B cell (primary cell): ENCODE data around the gene TPO. TPM values are rescaled to one million over a fixed set of nuclear protein-coding genes. Genes with fewer than 3 reads are reported as not detected.
"Not testable (repeated sequence)": the region's sequence is repeated elsewhere in the genome, so short reads cannot be mapped to it uniquely, and the experiment has no call there.

ENCODE experiments used
- ATAC-seq: fragments of 200-7000 bp; cut with Tn5 transposase; one replicate; pipeline ENCODE4 v1.10.0; 2021; ENCODE audit warnings: low read depth, mild to moderate bottlenecking, moderate number of reproducible peaks, moderate library complexity
- CTCF ChIA-PET: fragments of 350-600 bp; sonication (Branson Sonifier 250); formaldehyde crosslinking; loops from one replicate; lab custom pipeline; 2021; ENCODE audit warnings: antibody characterized with exemption, inconsistent platforms; lab: Charles Lee
- POLR2A ChIA-PET: fragments of 350-600 bp; sonication (Branson Sonifier 250); formaldehyde crosslinking; loops from one replicate; lab custom pipeline; 2021; ENCODE audit warnings: antibody characterized with exemption; lab: Charles Lee
- DNase-seq: peaks from one replicate; pipeline ENCODE4 v3.0.0; 2013
- H2AFZ ChIP-seq: 2 replicates; pipeline ENCODE4 v1.6.1; 2012; ENCODE audit warnings: mild to moderate bottlenecking, low read depth, low read length; ENCODE audit not compliant: insufficient read depth, poor library complexity, severe bottlenecking
- H3K27ac ChIP-seq, 2 donors: 1 replicate in 1 of 2; 2 replicates in 1 of 2; pipeline ENCODE4 v1.5.1; 2012 to 2013; ENCODE audit warnings: low read length in 2 of 2, mild to moderate bottlenecking in 2 of 2, moderate library complexity in 1 of 2
- H3K27me3 ChIP-seq, 4 experiments: fragments of 200-600 bp in 1 of 4; sonication (generic) in 1 of 4; replicated peaks in 1 of 4; 1 replicate in 2 of 4; 2 replicates in 2 of 4; pipeline versions ENCODE4 v1.6.1 to v1.7.0; 2013 to 2016; ENCODE audit warnings: low read length in 3 of 4, mild to moderate bottlenecking in 2 of 4, mixed read lengths in 1 of 4, moderate library complexity in 1 of 4; ENCODE audit not compliant: insufficient read depth in 4 of 4, control insufficient read depth in 3 of 4; ENCODE audit errors: control extremely low read depth in 1 of 4
- H3K36me3 ChIP-seq, 2 experiments: replicated peaks in 1 of 2; 1 replicate in 1 of 2; 2 replicates in 1 of 2; pipeline versions ENCODE4 v1.6.1 to v1.7.1; 2013; ENCODE audit warnings: low read length in 1 of 2; ENCODE audit not compliant: insufficient read depth in 2 of 2, control insufficient read depth in 1 of 2; ENCODE audit errors: control extremely low read depth in 1 of 2, extremely low read depth in 1 of 2
- H3K4me1 ChIP-seq, 2 donors: fragments of 200-600 bp in 1 of 2; sonication (generic) in 1 of 2; 1 replicate in 1 of 2; 2 replicates in 1 of 2; pipeline versions ENCODE4 v1.5.1 to v1.6.1; 2013 to 2017; ENCODE audit warnings: low read length in 2 of 2; ENCODE audit not compliant: control insufficient read depth in 2 of 2, insufficient read depth in 2 of 2
- H3K4me2 ChIP-seq: replicated peaks from 2 replicates; pipeline ENCODE3; 2012; ENCODE audit warnings: mild to moderate bottlenecking, low read depth, low read length; ENCODE audit not compliant: poor library complexity, severe bottlenecking
- H3K4me3 ChIP-seq, 5 experiments: fragments of 200-600 bp in 1 of 5; sonication (generic) in 1 of 5; 1 replicate in 3 of 5; 2 replicates in 2 of 5; pipeline versions ENCODE4 v1.5.1 to v1.7.0; 2011 to 2016; ENCODE audit warnings: low read length in 4 of 5, mild to moderate bottlenecking in 4 of 5, low read depth in 2 of 5, control low read depth in 1 of 5, moderate library complexity in 1 of 5; ENCODE audit not compliant: insufficient read depth in 1 of 5; ENCODE audit errors: control extremely low read depth in 1 of 5, extremely low read depth in 1 of 5
- H3K79me2 ChIP-seq: fragments of 200-600 bp; sonication (generic); one replicate; pipeline ENCODE4 v1.6.0; 2016; ENCODE audit warnings: low read length; ENCODE audit not compliant: control insufficient read depth, insufficient read depth
- H3K9ac ChIP-seq: fragments of 200-600 bp; sonication (generic); 2 replicates; pipeline ENCODE4 v1.6.1; 2017; ENCODE audit warnings: mild to moderate bottlenecking, low read length, moderate library complexity
- H3K9me3 ChIP-seq, 3 donors: one replicate each; pipeline versions ENCODE4 v1.6.1 to v1.7.1; 2013; ENCODE audit warnings: low read length in 2 of 3; ENCODE audit not compliant: control insufficient read depth in 2 of 3, insufficient read depth in 1 of 3; ENCODE audit errors: control extremely low read depth in 1 of 3
- H4K20me1 ChIP-seq: 2 replicates; pipeline ENCODE4 v1.6.0; 2012; ENCODE audit warnings: mild to moderate bottlenecking, low read length; ENCODE audit not compliant: insufficient read depth, control insufficient read depth, poor library complexity, severe bottlenecking
- H3K27ac Mint-ChIP-seq: one replicate; pipeline ENCODE4 v1.8.0; 2021; ENCODE audit warnings: mixed read lengths
- H3K27me3 Mint-ChIP-seq: one replicate; pipeline ENCODE4 v1.8.0; 2021; ENCODE audit warnings: mixed read lengths
- H3K4me1 Mint-ChIP-seq: one replicate; pipeline ENCODE4 v1.8.0; 2021; ENCODE audit warnings: mixed read lengths
- H3K4me3 Mint-ChIP-seq: one replicate; pipeline ENCODE4 v1.8.0; 2021; ENCODE audit warnings: mixed read lengths
- H3K9me3 Mint-ChIP-seq: one replicate; pipeline ENCODE4 v1.8.0; 2022; ENCODE audit warnings: mixed read lengths; ENCODE audit not compliant: insufficient read depth
- EZH2 ChIP-seq: IDR thresholded peaks from 2 replicates; pipeline ENCODE4 v1.6.1; 2012; ENCODE audit warnings: borderline replicate concordance, low read depth, mild to moderate bottlenecking, moderate library complexity, low read length; ENCODE audit not compliant: insufficient read depth, poor library complexity, severe bottlenecking
- WGBS: methylation state at CpG from one replicate; pipeline ENCODE4 v1.1.5; 2013; ENCODE audit warnings: missing lambda C conversion rate; ENCODE audit not compliant: insufficient coverage; 5-methylcytosine and 5-hydroxymethylcytosine counted together
- intact Hi-C: fragments of 100-400 bp; cut with micrococcal nuclease; formaldehyde crosslinking; loops from one replicate; pipeline ENCODE4 v1.10.0; 2022
- polyA plus RNA-seq: library from polyadenylated mRNA; depleted of rRNA; stranded (reverse); fragments of >200 nt; gene quantifications from 2 replicates; pipeline ENCODE4 v1.2.3, GENCODE V29; 2012
- total RNA-seq, 2 donors: library from RNA; stranded (reverse); fragments of 120-200 nt in 1 of 2; gene quantifications; 1 replicate in 1 of 2; 2 replicates in 1 of 2; pipeline versions ENCODE4 v1.2.3 to v1.2.4, GENCODE V29; 2013 to 2022
- TF ChIP-seq, protein P1 (sequence below): fragments of 200-600 bp; IDR thresholded peaks from one replicate; pipeline ENCODE4 v1.8.0; 2022; ENCODE audit warnings: antibody characterized with exemption, mild to moderate bottlenecking

Gene TPO
- total and polyA plus RNA-seq, 2 donors (not counting 1 experiment from before 2014, with no cell fraction given) = not detected

GRCh38 chr2:1378456-1379150 lies 34.7 kb upstream of the TPO start:
- 93% methylated on average over 14 of the region's 17 CpGs for WGBS
- Histone ChIP-seq H4K20me1 (no peaks in the 10 kb centered on the region), H3K9me3 (peaks cover 0 to 29% (median 0%) of the 10 kb centered on the region in 3 donors), H3K4me2 (no peak overlapping the region), H3K4me1 (peaks cover 3 to 5% of the 10 kb centered on the region in 2 donors), H3K9ac (no peak overlapping the region), H3K4me3 (no peak overlapping the region), H2AFZ (no peak overlapping the region), H3K27me3 (no peaks in the 10 kb centered on the region), H3K36me3 (no peaks in the 10 kb centered on the region), H3K79me2 (no peaks in the 10 kb centered on the region), H3K27ac (no peak overlapping the region)
- H3K27ac Mint-ChIP-seq = no peak overlapping the region
- TF ChIP-seq, protein P1, sequence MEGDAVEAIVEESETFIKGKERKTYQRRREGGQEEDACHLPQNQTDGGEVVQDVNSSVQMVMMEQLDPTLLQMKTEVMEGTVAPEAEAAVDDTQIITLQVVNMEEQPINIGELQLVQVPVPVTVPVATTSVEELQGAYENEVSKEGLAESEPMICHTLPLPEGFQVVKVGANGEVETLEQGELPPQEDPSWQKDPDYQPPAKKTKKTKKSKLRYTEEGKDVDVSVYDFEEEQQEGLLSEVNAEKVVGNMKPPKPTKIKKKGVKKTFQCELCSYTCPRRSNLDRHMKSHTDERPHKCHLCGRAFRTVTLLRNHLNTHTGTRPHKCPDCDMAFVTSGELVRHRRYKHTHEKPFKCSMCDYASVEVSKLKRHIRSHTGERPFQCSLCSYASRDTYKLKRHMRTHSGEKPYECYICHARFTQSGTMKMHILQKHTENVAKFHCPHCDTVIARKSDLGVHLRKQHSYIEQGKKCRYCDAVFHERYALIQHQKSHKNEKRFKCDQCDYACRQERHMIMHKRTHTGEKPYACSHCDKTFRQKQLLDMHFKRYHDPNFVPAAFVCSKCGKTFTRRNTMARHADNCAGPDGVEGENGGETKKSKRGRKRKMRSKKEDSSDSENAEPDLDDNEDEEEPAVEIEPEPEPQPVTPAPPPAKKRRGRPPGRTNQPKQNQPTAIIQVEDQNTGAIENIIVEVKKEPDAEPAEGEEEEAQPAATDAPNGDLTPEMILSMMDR = no peak
- TF ChIP-seq EZH2 = no peak
- CTCF ChIA-PET = no interaction called here
- peaks cover 2% of the 10 kb centered on the region for H3K27me3 Mint-ChIP-seq
- intact Hi-C loops = no loop called here
- POLR2A ChIA-PET = no interaction called here
- ATAC-seq (no peak), DNase-seq (no peak)
- H3K9me3 Mint-ChIP-seq = peaks cover 4% of the 10 kb centered on the region
- H3K4me1 Mint-ChIP-seq = peaks cover 2% of the 10 kb centered on the region
- H3K4me3 Mint-ChIP-seq = no peak overlapping the region

DNA sequence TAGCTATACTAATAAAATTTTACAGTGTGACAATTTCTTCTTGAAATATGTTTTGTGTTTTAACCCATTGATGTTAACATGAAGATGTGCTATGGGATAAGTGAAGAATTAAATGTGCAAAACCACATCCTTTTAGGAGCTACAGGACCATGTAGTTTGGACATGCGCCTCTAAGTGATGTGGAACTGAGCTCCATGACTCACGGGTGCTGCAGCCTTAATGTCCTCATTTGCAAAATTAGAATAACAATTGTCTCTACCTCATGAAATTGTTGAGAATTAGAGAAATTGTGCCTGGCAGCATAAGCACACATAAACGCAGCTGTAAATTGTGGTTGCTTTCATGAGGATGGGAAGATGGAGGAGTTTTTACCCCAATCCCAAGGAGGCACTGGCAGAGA lies 31.6 kb upstream of the TPO start:
- Histone ChIP-seq H3K27ac (no peak overlapping the region), H3K36me3 (no peaks in the 10 kb centered on the region), H3K9me3 (peaks cover 0 to 16% (median 0%) of the 10 kb centered on the region in 3 donors), H2AFZ (no peak overlapping the region), H3K79me2 (no peaks in the 10 kb centered on the region), H3K4me3 (no peak overlapping the region), H3K9ac (no peak overlapping the region), H3K4me2 (no peak overlapping the region), H3K27me3 (no peaks in the 10 kb centered on the region), H4K20me1 (no peaks in the 10 kb centered on the region), H3K4me1 (no peaks in the 10 kb centered on the region)
- H3K9me3 Mint-ChIP-seq = peaks cover 4% of the 10 kb centered on the region
- ChIA-PET CTCF (no interaction called here), POLR2A (no interaction called here)
- TF ChIP-seq EZH2 = no peak
- TF ChIP-seq, protein P1 = no peak
- intact Hi-C loops = no loop called here
- H3K27ac Mint-ChIP-seq = no peak overlapping the region
- H3K4me3 Mint-ChIP-seq = no peak overlapping the region
- H3K4me1 Mint-ChIP-seq = no peaks in the 10 kb centered on the region
- DNase-seq = no peak
- no peak for ATAC-seq
- WGBS = no CpG with 5 or more reads among the region's 3 CpGs
- H3K27me3 Mint-ChIP-seq = no peaks in the 10 kb centered on the region

- H3K4me2 ChIP-seq, H4K20me1 ChIP-seq, CTCF ChIA-PET, H3K9ac ChIP-seq, H3K4me3 ChIP-seq, H3K9me3 Mint-ChIP-seq, DNase-seq, H3K36me3 ChIP-seq, H3K4me1 ChIP-seq, H3K4me3 Mint-ChIP-seq, H3K27ac Mint-ChIP-seq, POLR2A ChIA-PET, H2AFZ ChIP-seq, H3K4me1 Mint-ChIP-seq, H3K9me3 ChIP-seq, H3K79me2 ChIP-seq, ATAC-seq, H3K27me3 ChIP-seq, H3K27ac ChIP-seq, intact Hi-C loops: not testable (repeated sequence)
- 81% methylated on average over 15 of the region's 18 CpGs for WGBS
- peaks cover 11% of the 10 kb centered on the region for H3K27me3 Mint-ChIP-seq
Observed at GRCh38 chr2:1387954-1388725, 25.1 kb upstream of the TPO start.
